GM18520 (cell line): ENCODE data around the gene ARHGEF11.
"Not testable (repeated sequence)": the region's sequence is repeated elsewhere in the genome, so short reads cannot be mapped to it uniquely, and the experiment has no call there.

Experiments used
- ATAC-seq: cut with Tn5 transposase; IDR thresholded peaks from one replicate; pipeline ENCODE4 v1.9.1; 2021; ENCODE audit not compliant: unreplicated experiment

The ARHGEF11 gene, protein sequence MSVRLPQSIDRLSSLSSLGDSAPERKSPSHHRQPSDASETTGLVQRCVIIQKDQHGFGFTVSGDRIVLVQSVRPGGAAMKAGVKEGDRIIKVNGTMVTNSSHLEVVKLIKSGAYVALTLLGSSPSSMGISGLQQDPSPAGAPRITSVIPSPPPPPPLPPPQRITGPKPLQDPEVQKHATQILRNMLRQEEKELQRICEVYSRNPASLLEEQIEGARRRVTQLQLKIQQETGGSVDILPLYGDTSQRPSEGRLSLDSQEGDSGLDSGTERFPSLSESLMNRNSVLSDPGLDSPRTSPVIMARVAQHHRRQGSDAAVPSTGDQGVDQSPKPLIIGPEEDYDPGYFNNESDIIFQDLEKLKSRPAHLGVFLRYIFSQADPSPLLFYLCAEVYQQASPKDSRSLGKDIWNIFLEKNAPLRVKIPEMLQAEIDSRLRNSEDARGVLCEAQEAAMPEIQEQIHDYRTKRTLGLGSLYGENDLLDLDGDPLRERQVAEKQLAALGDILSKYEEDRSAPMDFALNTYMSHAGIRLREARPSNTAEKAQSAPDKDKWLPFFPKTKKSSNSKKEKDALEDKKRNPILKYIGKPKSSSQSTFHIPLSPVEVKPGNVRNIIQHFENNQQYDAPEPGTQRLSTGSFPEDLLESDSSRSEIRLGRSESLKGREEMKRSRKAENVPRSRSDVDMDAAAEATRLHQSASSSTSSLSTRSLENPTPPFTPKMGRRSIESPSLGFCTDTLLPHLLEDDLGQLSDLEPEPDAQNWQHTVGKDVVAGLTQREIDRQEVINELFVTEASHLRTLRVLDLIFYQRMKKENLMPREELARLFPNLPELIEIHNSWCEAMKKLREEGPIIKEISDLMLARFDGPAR (N-terminal part only)

DNA sequence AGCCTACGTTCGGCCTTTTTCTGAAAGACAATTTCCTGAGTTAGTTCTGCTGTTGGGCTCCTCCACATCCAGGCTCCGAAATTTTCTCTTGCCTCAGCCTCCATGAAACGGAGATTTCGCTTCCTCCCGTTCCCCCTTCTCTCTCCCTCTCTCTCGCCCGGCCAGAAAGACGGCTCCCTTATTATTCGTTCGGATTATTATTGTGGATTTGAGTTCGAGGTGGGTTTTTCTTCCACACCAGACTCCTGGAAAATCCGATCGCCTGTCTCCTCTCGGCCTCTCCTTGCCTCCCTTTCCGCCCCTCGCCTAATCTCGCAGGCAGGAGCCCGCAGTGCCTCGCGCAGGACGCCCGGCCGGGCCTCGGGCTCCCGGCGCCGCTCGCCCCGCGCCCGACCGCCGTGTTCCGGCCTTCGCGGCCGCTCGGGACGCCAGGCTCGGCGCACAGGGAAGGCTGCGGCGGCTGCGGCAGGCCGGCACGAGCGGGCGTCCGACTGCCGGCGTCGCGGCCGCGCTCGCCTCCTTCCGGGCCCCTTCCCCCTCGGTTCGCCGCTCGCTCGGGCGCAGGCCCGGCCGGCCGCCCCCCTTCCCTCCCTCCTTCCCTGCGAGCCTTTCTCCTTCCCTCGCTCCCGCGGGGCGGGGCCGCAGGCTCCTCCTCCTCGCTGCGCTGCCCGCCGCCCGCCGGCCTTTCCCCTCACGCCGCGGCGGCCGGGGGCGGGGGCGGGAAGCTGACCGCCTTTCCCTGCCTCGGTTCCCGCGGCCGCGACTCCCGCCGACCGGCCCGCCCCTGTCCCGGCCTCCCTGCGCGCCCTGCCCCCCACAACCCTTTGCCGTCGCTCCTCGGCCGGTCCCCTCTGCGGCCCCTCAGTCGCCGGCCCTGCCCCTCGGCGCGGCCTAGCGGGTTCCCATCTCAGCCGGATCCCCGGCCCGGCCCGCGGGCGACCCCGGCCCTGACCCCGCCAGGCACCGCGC, at the start of gene ARHGEF11:
ARHGEF11 (minus strand) TSS at position 493 of the 969 bp plus-strand sequence. CDS start 1,412 bp downstream, outside the sequence.
- ATAC-seq = no peak

DNA sequence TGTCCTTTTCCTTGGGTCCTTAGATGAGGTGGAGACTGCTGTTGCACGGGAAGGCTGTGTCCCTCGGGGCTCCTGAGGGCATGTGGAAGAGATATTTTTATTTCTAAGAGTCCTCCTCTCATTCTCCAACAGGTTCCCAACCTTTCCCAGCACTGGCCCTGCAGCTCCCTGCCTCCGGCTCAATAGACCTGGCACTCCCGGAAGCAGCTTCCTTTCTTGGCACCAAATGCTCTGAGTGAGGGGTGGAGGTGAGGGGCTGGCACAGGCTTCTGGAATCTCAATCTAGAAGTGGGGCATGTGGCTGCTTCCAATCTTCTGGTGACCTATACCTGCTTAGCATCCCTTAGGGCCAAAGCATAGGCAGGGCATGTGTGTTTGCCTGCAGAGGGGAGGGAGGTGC, 49.5 kb upstream of the ARHGEF11 start:
- no peak for ATAC-seq

DNA sequence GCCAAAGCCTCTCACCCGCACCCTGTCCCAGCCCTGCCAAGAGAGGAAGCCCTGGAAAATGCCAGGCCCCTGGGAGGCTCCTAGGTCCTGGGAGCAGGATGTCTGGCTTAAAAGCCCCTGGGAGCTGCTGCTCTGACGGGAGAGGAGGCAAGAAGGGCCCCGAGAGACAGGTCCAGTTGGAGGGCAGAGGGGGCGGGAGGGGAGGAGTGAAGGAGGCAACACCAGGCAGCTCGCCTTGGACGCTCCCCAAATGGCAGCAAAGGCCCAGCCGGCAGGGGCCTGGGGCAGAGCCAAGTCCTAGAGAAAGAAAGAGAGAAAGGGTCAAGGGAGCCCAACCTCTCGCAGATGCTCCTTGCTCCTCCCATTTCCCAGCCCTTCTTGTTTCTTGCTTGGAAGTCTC, 47.3 kb upstream of the ARHGEF11 start:
- no peak for ATAC-seq

DNA sequence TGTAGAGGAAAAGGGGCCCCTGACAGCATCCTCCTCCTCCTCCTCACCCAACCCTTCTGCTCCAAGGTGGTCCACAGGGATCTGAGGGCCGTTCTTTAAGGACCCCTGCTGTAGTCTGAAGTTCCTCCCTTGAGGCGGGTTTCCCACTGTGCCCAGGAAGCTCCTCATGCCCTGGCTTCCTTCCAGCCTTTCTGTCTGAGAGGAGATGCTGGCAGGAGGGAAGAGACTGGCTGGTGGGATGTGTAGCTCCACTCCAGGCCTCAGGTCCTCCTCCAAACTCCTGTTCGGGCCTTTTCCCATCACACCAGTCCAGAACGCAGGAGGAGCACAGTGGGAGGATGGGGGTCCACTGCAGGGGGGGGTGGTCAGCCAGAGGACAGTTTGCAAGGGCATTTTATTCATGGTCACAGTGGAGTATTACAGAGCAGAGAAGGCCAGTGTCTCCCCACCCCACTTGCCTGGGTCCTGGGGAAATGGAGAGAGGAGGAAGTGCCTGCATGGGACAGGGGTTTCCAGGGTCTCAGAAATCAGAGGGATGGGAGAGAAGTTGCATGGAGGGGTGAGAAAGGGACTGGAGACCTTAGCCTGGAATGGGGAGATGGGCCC, 46.2 kb upstream of the ARHGEF11 start:
- ATAC-seq = no peak

DNA sequence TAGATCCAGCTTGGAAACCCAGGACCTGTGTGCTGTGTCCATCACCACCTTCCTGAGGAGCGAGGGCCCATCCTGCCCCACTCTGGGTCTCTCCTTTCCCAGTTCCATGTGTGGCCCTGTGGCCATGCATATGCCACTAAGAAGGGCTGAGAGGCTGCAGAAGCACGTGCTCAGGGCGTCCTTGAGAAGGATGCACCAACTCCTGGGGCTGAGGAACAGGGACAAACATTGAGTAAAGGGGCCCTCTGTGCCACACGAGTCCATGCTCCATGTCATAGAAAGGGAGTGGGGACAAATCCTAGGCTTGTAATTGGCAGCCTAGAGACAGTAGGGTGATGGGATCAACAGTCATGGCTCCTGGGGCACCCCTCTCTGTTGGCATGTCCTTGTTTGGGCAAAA, 45.6 kb upstream of the ARHGEF11 start:
- no peak for ATAC-seq

DNA sequence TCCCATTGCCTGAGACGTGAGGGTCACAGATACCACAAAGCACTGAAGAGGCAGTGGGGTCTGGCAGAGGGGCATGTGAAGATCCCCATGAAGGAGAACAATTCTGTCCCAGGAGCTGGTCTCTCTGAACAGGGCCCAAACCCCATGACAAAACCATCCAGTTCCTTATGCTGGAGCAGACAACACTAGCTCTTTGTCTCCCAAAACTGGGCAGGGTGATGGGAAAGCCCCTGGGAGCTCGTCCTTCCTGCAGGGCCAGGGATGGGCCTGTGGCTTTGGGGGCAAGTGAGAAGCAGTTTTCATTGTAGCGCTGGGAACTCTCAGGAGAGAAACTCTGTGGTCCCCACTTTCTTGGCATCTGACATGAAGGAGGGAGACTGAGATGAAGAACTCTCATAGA, 45.2 kb upstream of the ARHGEF11 start:
- no peak for ATAC-seq

DNA sequence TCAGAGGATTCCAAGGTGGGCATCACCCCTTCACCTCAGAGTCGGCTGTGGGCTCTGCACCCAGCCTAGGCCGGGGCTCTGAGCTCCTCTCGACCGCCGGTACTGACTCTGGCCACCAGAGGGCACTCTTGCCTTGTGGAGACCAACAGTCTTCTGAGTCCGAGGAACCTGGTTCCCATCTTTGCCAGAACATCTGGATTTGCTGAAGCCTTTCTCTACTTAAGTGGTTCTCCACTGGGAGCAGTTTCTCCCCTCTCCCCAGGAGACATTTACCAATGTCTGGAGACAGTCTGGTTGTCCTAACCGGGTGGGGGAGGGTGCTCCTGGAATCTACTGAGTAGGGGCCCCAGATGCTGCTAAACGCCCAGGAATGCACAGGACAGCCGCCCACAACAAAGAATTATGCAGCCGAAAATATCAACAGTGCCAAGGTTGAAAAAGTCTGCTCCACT, 44.7 kb upstream of the ARHGEF11 start:
- no peak for ATAC-seq

DNA sequence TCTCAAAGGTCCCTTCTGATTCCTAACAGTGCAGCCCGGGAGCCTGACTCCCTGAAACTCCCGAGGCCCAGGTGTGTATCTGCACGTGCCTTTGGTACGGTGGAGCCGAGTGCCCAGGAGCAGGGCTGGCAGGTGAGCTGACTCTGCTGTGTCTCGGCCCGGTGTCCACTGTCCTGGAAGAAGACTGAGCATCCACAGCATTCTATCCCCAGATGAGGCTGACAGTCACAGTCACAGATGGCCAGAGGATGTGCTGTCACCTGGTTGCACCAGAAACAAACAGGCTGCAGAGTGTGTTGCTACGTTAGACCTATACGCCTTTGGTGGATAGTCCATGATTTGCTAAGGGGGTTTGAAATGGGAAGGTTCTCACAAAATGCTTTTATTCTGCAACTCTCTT, 44.2 kb upstream of the ARHGEF11 start:
- ATAC-seq = no peak

DNA sequence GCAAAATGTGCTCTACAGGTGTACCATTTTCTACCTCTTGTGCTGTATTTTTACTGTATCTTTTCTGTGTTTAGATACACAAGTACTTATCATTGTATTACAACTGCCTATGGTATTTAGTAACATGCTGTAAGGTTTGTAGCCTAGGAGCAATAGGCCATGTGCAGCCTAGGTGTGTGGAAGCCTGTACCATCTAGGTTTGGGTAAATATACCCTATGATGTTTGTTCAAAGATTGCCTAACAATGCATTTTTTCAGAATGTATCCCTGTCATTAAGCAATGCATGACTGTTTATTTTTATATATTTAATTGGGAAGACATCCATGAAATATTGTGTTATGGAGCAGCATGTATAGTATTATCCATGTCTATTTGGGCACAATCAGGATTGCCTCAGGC, 43.1 kb upstream of the ARHGEF11 start:
- no peak for ATAC-seq

DNA sequence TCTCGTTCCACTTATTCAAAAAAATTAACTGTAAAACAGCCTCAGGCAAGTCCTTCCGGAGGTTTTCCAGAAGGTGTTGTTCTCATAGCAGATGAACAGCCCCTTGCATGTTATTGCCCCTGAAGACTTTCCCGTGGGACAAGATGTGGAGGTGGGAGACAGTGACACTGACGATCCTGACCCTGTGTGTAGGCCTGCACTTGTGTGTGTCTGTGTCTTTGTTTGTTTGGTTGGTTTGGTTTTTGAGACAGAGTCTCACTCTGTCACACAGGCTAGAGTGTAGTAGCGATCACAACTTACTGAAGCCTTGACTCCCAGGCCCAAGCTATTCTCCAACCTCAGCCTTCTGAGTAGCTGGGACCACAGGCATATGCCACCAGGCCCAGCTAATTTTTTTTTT, 41.5 kb upstream of the ARHGEF11 start:
- no peak for ATAC-seq

DNA sequence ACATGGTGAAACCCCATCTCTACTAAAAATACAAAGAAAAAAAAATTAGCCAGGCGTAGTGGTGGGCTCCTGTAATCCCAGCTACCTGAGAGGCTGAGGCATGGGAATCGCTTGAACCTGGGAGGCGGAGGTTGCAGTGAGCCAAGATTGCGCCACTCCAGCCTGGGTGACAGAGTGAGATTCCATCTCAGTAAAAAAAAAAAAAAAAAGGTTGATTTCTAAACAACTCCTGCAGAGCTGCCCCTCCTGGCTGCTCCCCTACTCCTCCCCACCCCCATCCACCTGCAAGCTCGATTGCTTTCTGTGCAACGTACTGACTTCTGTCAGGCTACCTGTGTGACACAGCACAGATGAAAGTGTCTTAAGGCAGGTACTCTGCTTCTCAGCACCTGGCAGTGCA, 40.8 kb upstream of the ARHGEF11 start:
- no peak for ATAC-seq

DNA sequence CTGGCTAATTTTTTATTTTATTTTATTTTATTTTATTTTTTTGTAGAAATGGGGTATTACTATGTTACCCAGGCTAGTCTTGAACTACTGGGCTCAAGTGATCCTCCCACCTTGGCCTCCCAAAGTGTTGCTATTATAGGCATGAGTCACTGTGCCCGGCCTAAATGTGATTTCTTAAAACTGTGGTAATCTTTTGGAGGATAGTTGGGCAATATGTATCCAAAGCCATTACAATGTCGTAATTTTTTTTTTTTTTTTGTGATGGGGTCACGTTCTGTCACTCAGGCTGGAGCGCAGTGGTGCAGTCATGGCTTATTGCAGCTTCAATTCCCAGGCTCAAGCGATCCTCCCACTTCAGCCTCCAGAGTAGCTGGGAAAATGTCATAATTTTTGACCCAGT, 39.9 kb upstream of the ARHGEF11 start:
- no peak for ATAC-seq

DNA sequence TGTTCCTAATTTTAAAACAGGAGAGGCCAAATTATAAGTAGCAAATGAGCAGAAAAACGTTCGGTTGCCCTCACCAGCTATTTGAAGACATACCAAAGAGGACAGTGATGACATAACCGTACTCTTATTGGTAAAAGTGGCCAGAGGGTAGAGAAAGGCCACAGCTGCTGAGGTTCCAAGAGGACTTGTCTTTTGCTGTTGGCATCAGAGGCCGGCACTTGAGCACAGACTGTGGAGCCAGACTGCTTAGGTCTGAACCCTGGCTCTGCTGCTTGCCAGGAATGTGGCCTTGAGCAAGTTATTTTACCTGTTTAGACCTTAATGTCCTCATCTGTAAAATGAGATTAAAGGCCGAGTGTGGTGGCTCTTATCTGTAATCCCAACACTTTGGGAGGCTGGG, 39.2 kb upstream of the ARHGEF11 start:
- ATAC-seq = no peak

DNA sequence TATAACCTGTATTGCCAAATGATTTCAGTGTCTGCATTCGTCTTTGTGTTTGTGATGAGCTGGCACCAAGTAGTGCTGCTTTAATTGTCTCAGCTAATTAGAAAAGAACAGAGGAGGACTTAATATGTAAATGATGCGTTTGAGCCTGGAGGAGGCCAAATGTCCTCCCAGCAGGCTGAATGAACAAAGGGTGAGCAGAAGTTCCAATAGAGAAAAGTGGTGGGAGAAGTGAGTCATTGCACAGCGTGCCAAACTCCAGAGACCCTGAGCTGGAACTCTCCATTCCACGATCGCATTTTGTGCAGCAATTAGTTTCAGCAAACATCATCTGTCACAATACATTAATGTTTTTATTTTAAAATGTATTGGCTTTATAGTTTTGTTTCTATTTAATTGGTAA, 36.2 kb upstream of the ARHGEF11 start:
- no peak for ATAC-seq

DNA sequence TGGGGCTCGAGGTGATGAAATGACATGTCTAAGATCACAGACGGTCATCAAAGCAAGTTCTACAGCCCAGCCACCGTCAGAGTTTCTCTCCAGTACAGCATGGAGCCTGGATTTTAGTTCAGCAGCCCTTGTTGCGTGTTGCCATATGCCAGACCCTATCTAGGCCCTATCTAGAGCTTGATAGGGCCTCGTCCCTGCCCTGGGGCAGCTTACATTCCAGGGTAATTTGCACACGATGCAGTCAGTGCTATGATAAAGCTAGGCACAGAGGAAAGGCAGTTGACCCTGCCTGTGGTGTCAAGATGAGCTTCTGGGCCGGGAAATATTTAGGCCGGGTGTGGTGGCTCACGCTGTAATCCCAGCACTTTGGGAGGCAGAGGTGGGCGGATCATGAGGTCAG, 35.2 kb upstream of the ARHGEF11 start:
- ATAC-seq = no peak

DNA sequence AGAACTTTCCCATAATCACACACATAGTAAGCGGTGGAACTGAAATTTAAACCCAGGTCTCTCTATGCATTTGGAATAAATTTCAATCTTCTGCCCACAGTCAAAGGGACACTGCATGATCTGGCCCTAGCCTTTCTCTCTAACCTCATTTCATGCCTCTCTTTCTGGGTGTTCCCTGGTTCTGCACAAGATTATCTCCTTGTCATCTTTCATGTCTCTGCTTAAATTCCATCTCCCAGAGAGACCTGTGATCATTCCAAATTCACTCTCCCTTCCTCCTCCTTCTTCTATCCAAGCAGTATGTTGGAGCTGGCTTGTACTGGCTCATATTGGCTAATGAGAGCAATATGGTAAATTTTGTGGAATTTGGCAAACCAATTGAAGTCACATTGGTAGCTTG, 31.9 kb upstream of the ARHGEF11 start:
- ATAC-seq = no peak

DNA sequence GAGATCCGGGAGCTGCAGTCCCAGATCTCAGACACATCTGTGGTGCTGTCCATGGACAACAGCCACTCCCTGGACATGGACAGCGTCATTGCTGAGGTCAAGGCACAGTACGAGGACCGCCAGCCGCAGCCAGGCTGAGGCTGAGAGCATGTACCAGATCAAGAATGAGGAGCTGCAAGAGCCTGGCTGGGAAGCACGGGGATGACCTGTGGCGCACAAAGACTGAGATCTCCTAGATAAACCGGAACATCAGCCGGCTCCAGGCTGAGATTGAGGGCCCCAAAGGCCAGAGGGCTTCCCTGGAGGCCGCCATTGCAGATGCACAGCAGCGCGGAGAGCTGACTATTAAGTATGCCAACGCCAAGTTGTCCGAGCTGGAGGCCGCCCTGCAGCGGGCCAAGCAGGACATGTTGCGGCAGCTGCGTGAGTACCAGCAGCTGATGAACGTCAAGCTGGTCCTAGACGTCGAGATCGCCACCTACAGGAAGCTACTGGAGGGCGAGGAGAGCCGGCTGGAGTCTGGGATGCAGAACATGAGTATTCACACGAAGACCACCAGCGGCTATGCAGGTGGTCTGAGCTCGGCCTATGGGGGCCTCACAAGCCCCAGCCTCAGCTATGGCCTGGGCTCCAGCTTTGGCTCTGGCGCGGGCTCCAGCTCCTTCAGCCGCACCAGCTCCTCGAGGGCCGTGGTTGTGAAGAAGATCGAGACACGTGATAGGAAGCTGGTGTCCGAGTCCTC, 28.6 kb upstream of the ARHGEF11 start:
- ATAC-seq = no peak

DNA sequence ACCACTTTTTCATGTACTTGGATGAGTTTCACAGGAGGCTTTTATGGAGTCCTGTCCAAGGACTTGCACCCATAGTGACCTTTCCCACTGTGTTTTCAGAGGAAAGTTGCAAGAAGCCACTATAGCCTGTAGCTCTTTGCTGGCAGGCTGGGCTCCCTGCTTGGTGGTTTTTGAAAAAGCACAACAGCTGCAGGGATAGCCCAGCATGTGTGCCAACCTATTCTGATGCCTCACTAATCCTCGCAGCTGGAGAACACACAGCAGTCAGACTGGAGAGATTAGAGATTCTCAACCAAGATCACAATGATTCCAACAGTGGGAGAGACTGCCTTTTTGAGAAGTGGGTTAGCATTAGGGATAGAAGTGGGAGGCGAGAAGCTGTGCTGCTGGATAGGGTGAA, 24.1 kb upstream of the ARHGEF11 start:
- no peak for ATAC-seq

DNA sequence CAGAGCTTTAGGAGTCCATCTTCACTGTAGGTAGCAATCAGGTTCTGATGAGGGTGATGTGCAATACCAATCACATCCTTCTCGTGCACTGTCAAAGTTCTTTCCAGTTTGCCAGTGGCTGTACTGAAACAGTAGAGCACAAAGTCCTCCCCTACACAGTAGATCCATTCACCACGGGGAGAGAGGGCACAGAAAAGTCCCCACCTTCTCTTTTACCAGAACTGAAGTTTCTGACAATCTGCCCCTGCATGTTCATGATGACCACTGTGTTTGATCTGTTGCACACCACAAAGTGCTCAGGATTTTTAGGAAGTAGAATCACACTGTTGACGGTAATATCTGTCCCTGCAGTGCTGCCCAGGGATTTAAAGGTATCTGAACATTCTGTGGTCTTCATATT, 13.7 kb upstream of the ARHGEF11 start:
- ATAC-seq = not testable (repeated sequence)

DNA sequence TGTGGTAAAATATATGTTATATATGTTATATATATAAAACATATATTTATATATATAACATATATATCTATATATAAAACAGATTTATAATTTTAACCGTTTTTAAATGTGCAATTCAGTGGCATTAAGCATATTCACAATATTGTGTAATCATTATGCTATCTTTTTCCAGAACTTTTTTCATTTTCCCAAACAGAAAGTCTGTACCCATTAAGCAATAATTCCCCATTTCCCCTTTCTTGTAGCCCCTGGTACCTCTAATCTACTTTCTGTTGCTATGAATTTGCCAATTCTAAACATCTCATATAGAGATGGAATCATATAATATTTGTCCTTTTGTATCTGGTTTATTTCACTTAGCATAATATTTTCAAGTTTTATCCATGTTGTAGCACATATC, 10.7 kb upstream of the ARHGEF11 start:
- ATAC-seq = no peak
